Stimulated activated memory B cell treated with anti-CD40 and anti-IgM and Interleukin-4, amounts not matched to agents 10 μg/mL and 1 μg/mL and 100 μg/mL, for 72 hours (primary cell): ENCODE results near the gene BCAS1.

Experiments
- ATAC-seq: fragments of 150-1000 bp; cut with Tn5 transposase; 2 replicates; pipeline ENCODE4 v1.10.0; 2021
- H3K27ac Mint-ChIP-seq: one replicate; pipeline ENCODE4 v1.8.0; 2022; ENCODE audit warnings: mild to moderate bottlenecking, mixed read lengths
- H3K27me3 Mint-ChIP-seq: one replicate; pipeline ENCODE4 v1.8.0; 2022; ENCODE audit warnings: mixed read lengths
- H3K36me3 Mint-ChIP-seq: one replicate; pipeline ENCODE4 v1.8.0; 2022; ENCODE audit warnings: mixed read lengths
- H3K4me1 Mint-ChIP-seq: one replicate; pipeline ENCODE4 v1.8.0; 2022; ENCODE audit warnings: mixed read lengths
- H3K4me3 Mint-ChIP-seq: one replicate; pipeline ENCODE4 v1.8.0; 2022; ENCODE audit warnings: mild to moderate bottlenecking, moderate library complexity, mixed read lengths
- H3K9me3 Mint-ChIP-seq: one replicate; pipeline ENCODE4 v1.8.0; 2022; ENCODE audit warnings: mixed read lengths

BCAS1 gene

GRCh38 chr20:54054516-54054915 lies 15.9 kb downstream of the BCAS1 start:
- no peak overlapping the region for H3K27ac Mint-ChIP-seq
- H3K27me3 Mint-ChIP-seq, result no peaks in the 10 kb centered on the region
- no peak for ATAC-seq
- no peak overlapping the region for H3K4me3 Mint-ChIP-seq
- peaks cover 4% of the 10 kb centered on the region for H3K9me3 Mint-ChIP-seq
- H3K4me1 Mint-ChIP-seq, result peaks cover 16% of the 10 kb centered on the region
- H3K36me3 Mint-ChIP-seq, result peaks cover 19% of the 10 kb centered on the region

DNA sequence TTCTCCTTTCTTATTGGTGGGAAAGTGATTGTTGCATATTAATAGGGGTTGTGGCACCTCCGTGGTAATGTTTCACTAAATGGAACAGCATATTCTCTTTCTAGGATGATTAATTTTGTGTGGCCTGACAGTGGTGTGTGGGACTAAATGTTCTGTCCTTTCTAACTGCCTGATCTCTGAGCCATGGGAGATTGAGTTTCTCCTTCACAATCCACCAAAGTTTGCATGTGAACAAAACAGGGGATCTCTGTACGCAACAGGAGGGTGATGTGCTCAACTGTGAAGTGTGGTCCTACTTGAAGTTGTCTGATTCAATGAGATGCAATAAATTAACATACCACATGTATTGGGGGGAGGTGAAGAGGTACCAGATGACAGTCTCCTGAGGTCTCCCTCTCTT lies 19.3 kb downstream of the BCAS1 start:
- H3K27me3 Mint-ChIP-seq, result no peaks in the 10 kb centered on the region
- ATAC-seq, result no peak
- peaks cover 12% of the 10 kb centered on the region for H3K9me3 Mint-ChIP-seq
- H3K36me3 Mint-ChIP-seq, result peaks cover 30% of the 10 kb centered on the region
- H3K4me3 Mint-ChIP-seq, result no peak overlapping the region
- no peak overlapping the region for H3K27ac Mint-ChIP-seq
- peaks cover 14% of the 10 kb centered on the region for H3K4me1 Mint-ChIP-seq

GRCh38 chr20:54048891-54049545 lies 21.4 kb downstream of the BCAS1 start:
- peaks cover 11% of the 10 kb centered on the region for H3K9me3 Mint-ChIP-seq

GRCh38 chr20:54048481-54048880 lies 21.9 kb downstream of the BCAS1 start:
- Mint-ChIP-seq H3K4me3 (no peak overlapping the region), H3K4me1 (peaks cover 14% of the 10 kb centered on the region), H3K27me3 (no peaks in the 10 kb centered on the region), H3K9me3 (peaks cover 11% of the 10 kb centered on the region), H3K27ac (no peak overlapping the region), H3K36me3 (peaks cover 11% of the 10 kb centered on the region)
- no peak for ATAC-seq

More at GRCh38 chr20:54048891-54049545, 21.4 kb downstream of the BCAS1 start:
- no peak for ATAC-seq
- Mint-ChIP-seq H3K27me3 (no peaks in the 10 kb centered on the region), H3K4me1 (peaks cover 14% of the 10 kb centered on the region), H3K4me3 (no peak overlapping the region), H3K27ac (no peak overlapping the region), H3K36me3 (peaks cover 16% of the 10 kb centered on the region)

GRCh38 chr20:54047720-54048119 lies 22.7 kb downstream of the BCAS1 start:
- Mint-ChIP-seq H3K27me3 (no peaks in the 10 kb centered on the region), H3K4me3 (no peak overlapping the region)

GRCh38 chr20:54047048-54047447 lies 23.3 kb downstream of the BCAS1 start:
- Mint-ChIP-seq H3K27me3 (no peaks in the 10 kb centered on the region), H3K27ac (peak overlapping the region; percentile 12), H3K4me1 (peaks cover 14% of the 10 kb centered on the region), H3K4me3 (no peak overlapping the region), H3K36me3 (peaks cover 11% of the 10 kb centered on the region), H3K9me3 (peaks cover 11% of the 10 kb centered on the region)
- ATAC-seq, result no peak

More at GRCh38 chr20:54047720-54048119, 22.7 kb downstream of the BCAS1 start:
- H3K27ac Mint-ChIP-seq, result peak overlapping the region; percentile 12
- H3K36me3 Mint-ChIP-seq, result peaks cover 11% of the 10 kb centered on the region
- peaks cover 11% of the 10 kb centered on the region for H3K9me3 Mint-ChIP-seq
- peaks cover 14% of the 10 kb centered on the region for H3K4me1 Mint-ChIP-seq
- ATAC-seq, result no peak

DNA sequence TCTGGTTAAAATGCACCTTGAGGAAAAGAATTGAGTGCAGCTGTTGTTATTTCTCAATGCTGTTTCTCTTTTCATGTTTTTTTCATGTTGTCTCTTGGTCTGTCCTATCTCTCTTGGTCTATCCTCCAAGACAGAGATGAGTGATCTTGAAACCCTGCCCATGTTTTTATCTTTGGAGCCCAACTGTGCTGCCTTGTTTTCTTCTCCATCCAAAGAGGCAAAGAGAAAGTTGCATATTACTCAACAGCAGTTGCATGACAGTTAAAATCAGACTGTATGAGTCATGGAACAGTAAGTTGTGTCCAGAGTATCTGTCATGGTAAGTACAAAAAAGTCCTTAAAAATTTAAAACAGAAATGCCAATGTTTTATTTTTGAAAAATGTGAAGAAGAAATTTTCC lies 26.2 kb downstream of the BCAS1 start:
- H3K27ac Mint-ChIP-seq, result peak overlapping the region; percentile 19

DNA sequence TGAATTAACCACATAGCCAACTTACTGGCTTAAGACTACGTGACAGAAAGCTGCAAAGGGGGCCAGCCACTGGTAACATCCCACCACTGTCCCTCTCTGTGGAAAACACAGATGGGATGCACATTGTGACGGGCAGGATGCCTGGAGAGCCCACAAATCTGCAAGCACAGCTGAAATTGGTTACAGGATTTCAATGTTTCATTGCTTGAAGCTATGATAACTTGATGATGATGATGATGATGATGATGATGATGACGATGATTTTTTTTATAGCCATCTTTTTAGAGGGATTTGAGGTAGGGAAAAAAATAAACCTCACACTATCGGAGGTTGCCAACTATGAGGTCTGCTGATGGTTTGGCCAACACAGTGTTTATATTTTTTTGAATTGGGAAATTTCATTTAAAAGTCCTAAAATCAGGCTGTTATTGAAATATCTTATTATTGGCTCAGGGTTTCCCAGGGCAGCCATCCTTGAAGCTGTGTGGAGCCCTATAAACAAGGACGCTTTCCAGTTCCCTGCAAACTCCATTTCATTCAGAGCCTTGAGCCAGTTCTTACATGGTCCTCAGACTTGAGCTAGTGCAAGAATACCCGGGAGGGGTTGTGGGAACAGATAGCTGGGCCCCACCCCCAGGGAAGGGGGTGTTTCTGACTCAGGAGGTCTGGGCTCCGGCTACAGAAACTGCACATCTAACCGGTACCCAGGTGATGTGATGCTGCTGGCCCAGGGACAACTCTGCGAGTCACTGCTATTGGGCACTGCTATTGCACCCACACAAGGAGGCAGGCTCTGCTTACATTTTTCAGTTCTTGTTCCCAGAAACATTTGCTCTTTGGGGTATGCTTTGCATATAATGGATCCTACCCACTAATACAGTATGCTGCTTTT lies 27.1 kb downstream of the BCAS1 start:
- peaks cover 11% of the 10 kb centered on the region for H3K9me3 Mint-ChIP-seq
- no peak overlapping the region for H3K27ac Mint-ChIP-seq
- ATAC-seq, result peak; percentile 39
- H3K27me3 Mint-ChIP-seq, result no peaks in the 10 kb centered on the region
- H3K4me1 Mint-ChIP-seq, result peaks cover 14% of the 10 kb centered on the region
- peaks cover 11% of the 10 kb centered on the region for H3K36me3 Mint-ChIP-seq
- H3K4me3 Mint-ChIP-seq, result no peak overlapping the region

More for the DNA sequence above, 26.2 kb downstream of the BCAS1 start:
- Mint-ChIP-seq H3K9me3 (peaks cover 11% of the 10 kb centered on the region), H3K4me3 (no peak overlapping the region), H3K27me3 (no peaks in the 10 kb centered on the region), H3K36me3 (peaks cover 11% of the 10 kb centered on the region), H3K4me1 (peaks cover 14% of the 10 kb centered on the region)
- peak; percentile 58 for ATAC-seq

DNA sequence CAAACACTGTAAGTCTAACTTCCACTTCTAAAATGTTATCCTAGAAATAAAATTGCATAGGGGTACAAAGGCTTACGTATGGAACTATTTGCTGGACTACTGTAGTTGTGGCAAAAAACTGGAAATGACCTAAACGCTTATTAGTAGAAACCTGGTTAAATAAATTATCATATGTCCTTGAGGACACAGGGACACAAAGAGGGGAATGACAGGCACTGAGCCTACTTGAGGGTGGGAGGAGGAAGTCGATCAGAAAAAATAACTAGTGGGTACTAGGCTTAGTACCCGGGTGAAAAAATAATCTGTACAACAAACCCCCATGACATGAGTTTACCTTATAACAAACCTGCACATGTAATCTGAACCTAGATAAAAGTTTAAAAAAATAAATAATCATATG lies 28.4 kb downstream of the BCAS1 start:
- no peak overlapping the region for H3K4me3 Mint-ChIP-seq
- H3K27ac Mint-ChIP-seq, result no peak overlapping the region
- no peak for ATAC-seq
- H3K4me1 Mint-ChIP-seq, result peaks cover 2% of the 10 kb centered on the region
- no peaks in the 10 kb centered on the region for H3K27me3 Mint-ChIP-seq
- peaks cover 3% of the 10 kb centered on the region for H3K9me3 Mint-ChIP-seq
- H3K36me3 Mint-ChIP-seq, result peaks cover 1% of the 10 kb centered on the region

DNA sequence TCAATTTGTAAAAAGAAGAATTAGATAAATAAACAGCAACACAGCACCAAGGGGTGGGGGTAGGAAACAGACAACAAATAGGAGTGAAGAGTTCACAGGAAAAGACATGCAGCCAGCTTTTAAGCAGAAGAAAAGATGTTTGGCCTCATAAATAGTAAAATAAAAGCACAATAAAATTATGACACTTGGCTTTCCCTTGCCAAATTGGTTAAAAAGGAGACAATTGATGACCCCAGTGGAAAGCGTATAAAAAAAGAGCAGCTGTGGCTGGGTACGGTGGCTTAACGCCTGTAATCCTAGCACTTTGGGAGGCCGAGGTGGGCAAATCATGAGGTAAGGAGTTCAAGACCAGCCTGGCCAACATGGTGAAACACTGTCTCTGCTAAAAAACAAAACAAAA lies 29.1 kb downstream of the BCAS1 start:
- no peaks in the 10 kb centered on the region for H3K27me3 Mint-ChIP-seq

GRCh38 chr20:54040531-54040930 lies 29.9 kb downstream of the BCAS1 start:
- H3K4me1 Mint-ChIP-seq, result no peaks in the 10 kb centered on the region
- H3K27ac Mint-ChIP-seq, result no peak overlapping the region
- H3K4me3 Mint-ChIP-seq, result no peak overlapping the region
- no peaks in the 10 kb centered on the region for H3K36me3 Mint-ChIP-seq
- ATAC-seq, result no peak
- no peaks in the 10 kb centered on the region for H3K27me3 Mint-ChIP-seq
- H3K9me3 Mint-ChIP-seq, result no peaks in the 10 kb centered on the region

More for the DNA sequence above, 29.1 kb downstream of the BCAS1 start:
- H3K27ac Mint-ChIP-seq, result no peak overlapping the region
- no peak overlapping the region for H3K4me3 Mint-ChIP-seq
- no peak for ATAC-seq
- peaks cover 3% of the 10 kb centered on the region for H3K9me3 Mint-ChIP-seq
- no peaks in the 10 kb centered on the region for H3K36me3 Mint-ChIP-seq
- H3K4me1 Mint-ChIP-seq, result no peaks in the 10 kb centered on the region

GRCh38 chr20:54038961-54039360 lies 31.4 kb downstream of the BCAS1 start:
- ATAC-seq, result no peak
- Mint-ChIP-seq H3K27me3 (no peaks in the 10 kb centered on the region), H3K4me3 (no peak overlapping the region), H3K4me1 (no peaks in the 10 kb centered on the region), H3K9me3 (no peaks in the 10 kb centered on the region), H3K27ac (no peak overlapping the region), H3K36me3 (no peaks in the 10 kb centered on the region)

DNA sequence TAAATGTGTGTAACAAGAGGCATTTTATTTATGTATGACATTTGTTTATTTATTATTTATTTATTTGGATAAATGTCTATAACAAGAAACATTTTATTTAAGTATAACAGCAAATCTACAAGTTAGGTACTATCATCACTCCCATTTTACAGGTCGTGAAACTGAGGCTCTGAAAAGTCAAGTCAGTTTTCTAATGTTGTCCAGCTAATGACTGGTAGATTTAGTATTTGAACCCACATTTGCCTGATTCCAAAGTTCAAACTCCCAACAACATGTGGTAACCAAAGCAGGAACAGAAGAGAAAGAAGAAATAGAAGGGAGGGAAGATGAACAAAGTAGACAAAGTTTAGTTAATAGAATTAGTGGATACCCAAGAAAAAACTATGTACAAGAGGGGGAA lies 32.9 kb downstream of the BCAS1 start:
- H3K27ac Mint-ChIP-seq, result no peak overlapping the region
- ATAC-seq, result no peak
- H3K9me3 Mint-ChIP-seq, result no peaks in the 10 kb centered on the region
- no peaks in the 10 kb centered on the region for H3K4me1 Mint-ChIP-seq
- no peak overlapping the region for H3K4me3 Mint-ChIP-seq
- no peaks in the 10 kb centered on the region for H3K36me3 Mint-ChIP-seq
- no peaks in the 10 kb centered on the region for H3K27me3 Mint-ChIP-seq

DNA sequence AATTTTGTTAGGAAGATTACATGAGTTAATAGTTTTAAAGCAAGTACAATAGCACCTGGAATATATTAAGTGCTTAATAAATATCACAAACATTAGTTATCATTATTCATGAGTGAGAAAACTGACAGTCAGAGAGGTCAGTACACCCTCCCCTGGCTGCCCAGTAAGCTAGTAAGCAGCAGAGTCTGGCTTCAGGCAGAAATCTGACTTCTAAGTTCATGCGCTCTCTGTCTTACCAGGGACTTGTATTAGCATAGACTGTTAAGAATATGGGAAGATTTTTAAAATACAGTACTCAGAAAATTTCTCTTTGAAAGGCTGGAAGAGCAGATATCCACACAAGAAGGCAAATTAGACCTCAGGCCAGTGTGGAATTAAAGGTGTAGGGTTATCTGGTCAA lies 40.8 kb downstream of the BCAS1 start:
- Mint-ChIP-seq H3K9me3 (no peaks in the 10 kb centered on the region), H3K27ac (no peak overlapping the region), H3K27me3 (no peaks in the 10 kb centered on the region), H3K4me3 (no peak overlapping the region), H3K36me3 (peaks cover 18% of the 10 kb centered on the region), H3K4me1 (no peaks in the 10 kb centered on the region)
- no peak for ATAC-seq

DNA sequence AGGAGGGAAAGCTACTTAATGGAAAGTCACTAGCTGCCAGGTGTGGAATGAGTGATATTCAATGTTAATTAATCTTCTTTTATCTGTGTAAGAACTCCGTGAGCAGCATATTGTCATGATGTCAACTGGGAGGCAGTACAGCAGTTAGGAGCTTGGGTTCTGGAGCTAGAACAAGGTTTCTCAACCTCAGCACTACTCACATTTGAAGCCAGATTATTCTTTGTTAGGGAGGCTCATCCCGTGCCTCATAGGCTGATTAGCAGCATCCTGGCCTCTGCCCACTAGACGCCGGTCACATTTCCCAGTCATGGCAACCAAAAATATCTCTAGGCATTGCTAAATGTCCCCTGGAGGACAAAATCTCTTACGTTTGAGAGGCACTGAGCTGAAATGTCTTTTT lies 41.2 kb downstream of the BCAS1 start:
- Mint-ChIP-seq H3K4me3 (no peak overlapping the region), H3K4me1 (no peaks in the 10 kb centered on the region), H3K36me3 (peaks cover 18% of the 10 kb centered on the region), H3K27ac (no peak overlapping the region), H3K27me3 (no peaks in the 10 kb centered on the region), H3K9me3 (no peaks in the 10 kb centered on the region)
- ATAC-seq, result no peak
